ENCODE data around the gene SLC5A2.
"Not testable (repeated sequence)": the region's sequence is repeated elsewhere in the genome, so short reads cannot be mapped to it uniquely, and the experiment has no call there.

SLC5A2 gene

DNA sequence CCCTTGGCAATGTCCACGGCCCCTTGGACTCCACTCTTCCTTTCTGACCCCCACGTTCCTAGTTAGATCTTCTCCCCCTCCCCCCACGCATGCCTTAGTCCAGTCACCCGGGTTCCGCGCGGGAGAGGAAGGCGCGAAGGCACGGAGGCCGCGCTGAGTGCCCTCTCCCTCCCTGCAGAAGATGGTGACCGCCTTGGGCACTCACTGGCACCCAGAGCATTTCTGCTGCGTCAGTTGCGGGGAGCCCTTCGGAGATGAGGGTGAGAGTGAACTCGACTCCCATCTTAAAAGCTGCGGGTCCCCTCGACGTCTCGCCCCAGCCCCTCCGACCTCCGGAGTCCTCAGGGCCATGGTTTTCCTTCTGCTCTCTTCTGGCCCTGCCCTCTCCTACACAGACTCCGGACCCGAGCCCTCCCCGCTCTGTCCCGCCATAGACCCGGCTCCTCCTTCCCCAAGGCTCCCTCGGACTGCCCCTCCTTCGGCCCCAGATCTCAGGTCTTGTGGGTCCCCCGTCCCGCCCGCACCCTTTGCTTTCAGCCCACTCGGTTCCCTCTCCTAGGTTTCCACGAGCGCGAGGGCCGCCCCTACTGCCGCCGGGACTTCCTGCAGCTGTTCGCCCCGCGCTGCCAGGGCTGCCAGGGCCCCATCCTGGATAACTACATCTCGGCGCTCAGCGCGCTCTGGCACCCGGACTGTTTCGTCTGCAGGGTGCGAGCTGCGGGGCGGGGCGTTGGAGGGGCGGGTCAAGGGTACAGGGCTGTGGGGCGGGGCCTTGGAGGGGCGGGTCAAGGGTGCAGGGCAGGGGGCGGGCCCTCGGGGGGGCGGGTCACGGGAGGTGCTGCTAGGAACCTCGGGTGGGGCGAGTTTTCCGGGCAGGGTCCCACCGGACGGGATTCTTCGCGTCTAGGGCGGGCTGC is 6.4 kb upstream of the SLC5A2 start:
- ChIA-PET POLR2A (interaction anchor here (0.7 to 2.0 kb wide), 2 partner anchors 17 to 18 kb away, joined by 4 read pairs; partner anchors contain the start of gene ARMC5), CTCF (interaction anchor here (0.9 to 2.7 kb wide), 4 partner anchors 13 to 220 kb away, joined by 3 to 28 read pairs (median 4); partner anchors contain the start of gene ARMC5)
- Histone ChIP-seq H3K27ac (ENCODE audit: insufficient read depth in 1 of 2, low read depth in 1 of 2, low read length in 2 of 2, poor library complexity in 1 of 2, severe bottlenecking in 2 of 2) (peak overlapping the region in 1 of 2 experiments; percentile 49), H3K4me1 (ENCODE audit: control extremely low read depth in 1 of 4, control insufficient read depth in 4 of 4, insufficient read depth in 4 of 4, low read length in 3 of 4) (peaks cover under 1 to 47% (median 39%) of the 10 kb centered on the region in 4 experiments), H3K9me3 (ENCODE audit: control extremely low read depth in 1 of 5, control insufficient read depth in 4 of 5, insufficient read depth in 2 of 5, low read depth in 1 of 5, low read length in 4 of 5) (no peaks in the 10 kb centered on the region), H3K27me3 (replicated peaks in 2 of 5; ENCODE audit: control insufficient read depth in 4 of 5, insufficient read depth in 5 of 5, low read length in 4 of 5) (no peaks in the 10 kb centered on the region), H3K4me3 (ENCODE audit: control insufficient read depth in 1 of 7, extremely low read depth in 1 of 7, insufficient read depth in 4 of 7, low read depth in 2 of 7, low read length in 6 of 7) (peak overlapping the region; percentile 40 to 81 (median 67)), H3K36me3 (ENCODE audit: control insufficient read depth in 4 of 4, insufficient read depth in 4 of 4, low read length in 3 of 4) (peaks cover 0 to 12% (median 0%) of the 10 kb centered on the region in 4 experiments)
- peak; percentile 78 to 87 (median 84) for DNase-seq
- 12% methylated on average over 58 of the region's 68 CpGs for WGBS (ENCODE audit: insufficient coverage)

DNA sequence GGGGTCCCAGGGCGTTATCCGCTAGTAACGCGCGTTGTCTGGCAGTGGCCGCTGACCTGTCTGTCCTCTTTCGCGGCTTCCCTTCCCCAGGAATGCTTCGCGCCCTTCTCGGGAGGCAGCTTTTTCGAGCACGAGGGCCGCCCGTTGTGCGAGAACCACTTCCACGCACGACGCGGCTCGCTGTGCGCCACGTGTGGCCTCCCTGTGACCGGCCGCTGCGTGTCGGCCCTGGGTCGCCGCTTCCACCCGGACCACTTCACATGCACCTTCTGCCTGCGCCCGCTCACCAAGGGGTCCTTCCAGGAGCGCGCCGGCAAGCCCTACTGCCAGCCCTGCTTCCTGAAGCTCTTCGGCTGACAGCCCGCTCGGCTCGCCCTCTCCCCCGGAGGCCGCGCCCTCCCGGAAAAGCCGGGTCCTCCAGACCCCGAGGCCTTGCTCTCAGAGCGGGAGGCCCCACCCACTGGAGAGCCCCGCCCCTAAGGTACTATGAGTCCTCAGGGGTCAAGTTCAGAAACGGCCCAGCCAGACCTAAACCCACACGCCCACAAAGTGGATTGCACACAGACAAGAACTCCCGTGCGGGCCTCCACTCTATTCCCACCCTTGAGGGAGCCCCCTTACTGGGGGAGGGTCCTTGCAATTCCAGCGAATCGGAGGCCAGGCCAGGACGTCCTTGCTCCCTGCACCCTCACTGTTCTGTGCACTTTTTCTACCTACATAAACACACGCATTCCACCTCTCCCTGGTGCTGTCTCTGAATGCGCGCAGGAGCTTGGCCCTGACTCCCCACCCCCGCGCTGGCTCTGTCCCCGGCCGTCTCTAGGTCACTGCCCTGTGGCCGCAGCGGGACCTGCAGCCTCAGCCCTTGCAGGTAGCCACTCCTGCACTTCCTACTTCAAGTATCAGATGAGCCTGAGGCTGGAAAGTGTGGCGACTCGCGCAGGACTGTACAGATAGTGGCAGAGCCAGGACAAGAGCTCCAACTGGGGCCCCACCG is 5.4 kb upstream of the SLC5A2 start:
- WGBS (ENCODE audit: insufficient coverage) = 20% methylated on average over 60 of the region's 67 CpGs
- DNase-seq = peak; percentile 58 to 71 (median 66)
- no peaks in the 10 kb centered on the region for H3K9me3 ChIP-seq (ENCODE audit: control extremely low read depth in 1 of 5, control insufficient read depth in 4 of 5, insufficient read depth in 2 of 5, low read depth in 1 of 5, low read length in 4 of 5)
- peak overlapping the region; percentile 39 to 81 (median 57) for H3K4me3 ChIP-seq (ENCODE audit: control insufficient read depth in 1 of 7, extremely low read depth in 1 of 7, insufficient read depth in 4 of 7, low read depth in 2 of 7, low read length in 6 of 7)
- POLR2A ChIA-PET = interaction anchor here (0.7 to 2.0 kb wide), 2 partner anchors 18 to 19 kb away, joined by 4 read pairs; partner anchors contain the start of gene ARMC5
- peaks cover 0 to 12% (median 0%) of the 10 kb centered on the region in 4 experiments for H3K36me3 ChIP-seq (ENCODE audit: control insufficient read depth in 4 of 4, insufficient read depth in 4 of 4, low read length in 3 of 4)
- H3K27ac ChIP-seq (ENCODE audit: insufficient read depth in 1 of 2, low read depth in 1 of 2, low read length in 2 of 2, poor library complexity in 1 of 2, severe bottlenecking in 2 of 2) = peak overlapping the region in 1 of 2 experiments; percentile 25
- no peaks in the 10 kb centered on the region for H3K27me3 ChIP-seq (replicated peaks in 2 of 5; ENCODE audit: control insufficient read depth in 4 of 5, insufficient read depth in 5 of 5, low read length in 4 of 5)
- CTCF ChIA-PET = interaction anchor here (0.8 to 1.4 kb wide), 5 partner anchors 14 to 277 kb away, joined by 3 to 7 read pairs (median 3); no protein-coding TSS in a partner anchor
- H3K4me1 ChIP-seq (ENCODE audit: control extremely low read depth in 1 of 4, control insufficient read depth in 4 of 4, insufficient read depth in 4 of 4, low read length in 3 of 4) = peaks cover 0 to 40% (median 31%) of the 10 kb centered on the region in 4 experiments

DNA sequence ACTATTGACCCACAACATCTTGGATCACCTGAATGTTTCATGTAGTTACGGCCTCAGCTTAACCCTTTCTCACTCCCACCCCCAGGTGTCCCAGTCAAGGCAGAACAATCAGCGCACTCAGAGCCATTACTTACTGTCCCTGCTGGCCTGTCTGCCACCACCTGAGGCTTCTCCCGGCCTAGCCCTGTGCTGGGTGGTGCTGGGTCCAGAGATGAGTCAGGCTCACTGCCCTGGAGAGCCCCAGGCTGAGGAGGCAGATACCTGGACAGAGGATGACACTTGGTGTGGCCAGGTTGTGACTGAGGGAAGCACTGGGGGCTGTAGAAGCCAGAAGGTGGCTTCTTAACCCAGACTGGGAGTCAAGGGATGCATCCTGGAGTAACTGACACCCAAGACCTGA is 4.0 kb upstream of the SLC5A2 start:
- Histone ChIP-seq H3K4me3 (ENCODE audit: control insufficient read depth in 1 of 7, extremely low read depth in 1 of 7, insufficient read depth in 4 of 7, low read depth in 2 of 7, low read length in 6 of 7) (no peak overlapping the region), H3K27ac (ENCODE audit: insufficient read depth in 1 of 2, low read depth in 1 of 2, low read length in 2 of 2, poor library complexity in 1 of 2, severe bottlenecking in 2 of 2) (no peak overlapping the region), H3K4me1 (ENCODE audit: control extremely low read depth in 1 of 4, control insufficient read depth in 4 of 4, insufficient read depth in 4 of 4, low read length in 3 of 4) (peaks cover 0 to 34% (median 30%) of the 10 kb centered on the region in 4 experiments), H3K27me3 (replicated peaks in 2 of 5; ENCODE audit: control insufficient read depth in 4 of 5, insufficient read depth in 5 of 5, low read length in 4 of 5) (no peaks in the 10 kb centered on the region), H3K9me3 (ENCODE audit: control extremely low read depth in 1 of 5, control insufficient read depth in 4 of 5, insufficient read depth in 2 of 5, low read depth in 1 of 5, low read length in 4 of 5) (no peaks in the 10 kb centered on the region), H3K36me3 (ENCODE audit: control insufficient read depth in 4 of 4, insufficient read depth in 4 of 4, low read length in 3 of 4) (peaks cover 0 to 10% (median 0%) of the 10 kb centered on the region in 4 experiments)
- 100% methylated on average over 2 of the region's 3 CpGs for WGBS (ENCODE audit: insufficient coverage)
- CTCF ChIA-PET = interaction anchor here (1.0 to 1.3 kb wide), 2 partner anchors 18 to 278 kb away, joined by 3 to 7 read pairs; no protein-coding TSS in a partner anchor
- no peak for DNase-seq
- POLR2A ChIA-PET = interaction anchor here (0.6 kb wide), 2 partner anchors 228 to 969 kb away, joined by 3 to 4 read pairs; no protein-coding TSS in a partner anchor

DNA sequence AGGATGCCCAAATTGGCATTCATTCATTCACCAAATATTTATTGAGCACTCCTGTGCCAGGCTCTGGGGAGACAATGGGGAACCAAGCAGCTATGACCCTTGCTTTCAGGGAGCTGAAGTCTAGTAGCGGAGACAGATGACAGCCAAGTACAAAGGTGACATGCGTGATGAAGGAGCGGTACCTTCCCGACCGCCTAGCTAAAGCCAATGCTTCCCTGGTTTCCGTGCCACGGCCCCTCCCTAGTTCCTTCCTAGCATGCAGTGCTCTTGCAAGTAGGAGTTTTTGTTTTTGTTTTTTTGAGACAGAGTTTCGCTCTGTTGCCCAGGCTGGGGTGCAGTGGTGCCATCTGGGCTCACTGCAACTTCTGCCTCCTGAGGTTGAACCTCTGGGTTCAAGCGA is 3.2 kb upstream of the SLC5A2 start:
- POLR2A ChIA-PET = no interaction called here
- H3K9me3 ChIP-seq (ENCODE audit: control extremely low read depth in 1 of 5, control insufficient read depth in 4 of 5, insufficient read depth in 2 of 5, low read depth in 1 of 5, low read length in 4 of 5) = no peaks in the 10 kb centered on the region
- WGBS (ENCODE audit: insufficient coverage) = 98% methylated on average over 8 of the region's 9 CpGs
- CTCF ChIA-PET = interaction anchor here (0.6 to 1.3 kb wide), 2 partner anchors 218 to 534 kb away, joined by 3 to 4 read pairs; no protein-coding TSS in a partner anchor
- H3K27me3 ChIP-seq (replicated peaks in 2 of 5; ENCODE audit: control insufficient read depth in 4 of 5, insufficient read depth in 5 of 5, low read length in 4 of 5) = no peaks in the 10 kb centered on the region
- no peak overlapping the region for H3K27ac ChIP-seq (ENCODE audit: insufficient read depth in 1 of 2, low read depth in 1 of 2, low read length in 2 of 2, poor library complexity in 1 of 2, severe bottlenecking in 2 of 2)
- H3K36me3 ChIP-seq (ENCODE audit: control insufficient read depth in 4 of 4, insufficient read depth in 4 of 4, low read length in 3 of 4) = peaks cover 0 to 2% (median 0%) of the 10 kb centered on the region in 4 experiments
- no peak for DNase-seq
- H3K4me3 ChIP-seq (ENCODE audit: control insufficient read depth in 1 of 7, extremely low read depth in 1 of 7, insufficient read depth in 4 of 7, low read depth in 2 of 7, low read length in 6 of 7) = no peak overlapping the region
- H3K4me1 ChIP-seq (ENCODE audit: control extremely low read depth in 1 of 4, control insufficient read depth in 4 of 4, insufficient read depth in 4 of 4, low read length in 3 of 4) = peaks cover 0 to 34% (median 31%) of the 10 kb centered on the region in 4 experiments

DNA sequence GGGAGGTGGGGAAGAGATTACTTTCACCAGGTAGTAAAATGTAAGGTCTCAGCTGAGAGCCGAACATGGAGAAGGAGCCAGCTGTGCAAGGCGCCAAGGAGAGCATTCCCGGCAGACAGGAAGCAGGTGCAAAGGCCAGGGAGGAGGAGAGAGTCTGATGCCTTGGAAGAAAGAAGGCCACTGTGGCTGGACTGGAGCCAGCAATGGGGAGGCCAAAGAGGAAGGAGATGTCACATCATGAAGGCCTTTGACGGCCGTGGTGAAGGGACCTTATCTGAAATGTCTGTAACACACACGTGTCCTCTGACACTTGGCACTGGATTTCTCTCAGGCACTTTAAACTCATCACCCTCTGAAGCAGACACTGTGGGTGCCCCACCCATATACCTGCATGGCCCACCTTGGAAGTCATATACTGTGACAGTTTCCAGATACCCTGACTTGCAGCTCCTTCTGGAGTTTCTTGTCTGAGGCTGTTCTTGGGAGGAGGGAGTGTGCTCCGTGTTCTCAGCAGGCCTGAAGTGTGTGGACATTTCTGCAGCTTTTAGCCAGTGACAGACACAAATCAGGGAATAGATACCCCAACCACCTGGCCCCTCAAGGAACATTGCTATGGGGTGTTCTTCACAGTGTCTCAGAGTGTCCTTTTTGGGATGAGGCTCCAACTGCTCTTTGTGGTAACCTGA is 1.9 kb upstream of the SLC5A2 start:
- peak in 2 of 3 donors; percentile 34 to 42 for DNase-seq
- POLR2A ChIA-PET = no interaction called here
- H3K27me3 ChIP-seq (replicated peaks in 2 of 5; ENCODE audit: control insufficient read depth in 4 of 5, insufficient read depth in 5 of 5, low read length in 4 of 5) = no peaks in the 10 kb centered on the region
- CTCF ChIA-PET = interaction anchor here (1.2 to 2.9 kb wide), 3 partner anchors 21 to 217 kb away, joined by 4 to 7 read pairs (median 4); no protein-coding TSS in a partner anchor
- no peaks in the 10 kb centered on the region for H3K36me3 ChIP-seq (ENCODE audit: control insufficient read depth in 4 of 4, insufficient read depth in 4 of 4, low read length in 3 of 4)
- H3K9me3 ChIP-seq (ENCODE audit: control extremely low read depth in 1 of 5, control insufficient read depth in 4 of 5, insufficient read depth in 2 of 5, low read depth in 1 of 5, low read length in 4 of 5) = no peaks in the 10 kb centered on the region
- H3K4me3 ChIP-seq (ENCODE audit: control insufficient read depth in 1 of 7, extremely low read depth in 1 of 7, insufficient read depth in 4 of 7, low read depth in 2 of 7, low read length in 6 of 7) = no peak overlapping the region
- H3K4me1 ChIP-seq (ENCODE audit: control extremely low read depth in 1 of 4, control insufficient read depth in 4 of 4, insufficient read depth in 4 of 4, low read length in 3 of 4) = peaks cover 0 to 33% (median 28%) of the 10 kb centered on the region in 4 experiments
- 25% methylated on average over 7 of the region's 7 CpGs for WGBS (ENCODE audit: insufficient coverage)
- H3K27ac ChIP-seq (ENCODE audit: insufficient read depth in 1 of 2, low read depth in 1 of 2, low read length in 2 of 2, poor library complexity in 1 of 2, severe bottlenecking in 2 of 2) = no peak overlapping the region

DNA sequence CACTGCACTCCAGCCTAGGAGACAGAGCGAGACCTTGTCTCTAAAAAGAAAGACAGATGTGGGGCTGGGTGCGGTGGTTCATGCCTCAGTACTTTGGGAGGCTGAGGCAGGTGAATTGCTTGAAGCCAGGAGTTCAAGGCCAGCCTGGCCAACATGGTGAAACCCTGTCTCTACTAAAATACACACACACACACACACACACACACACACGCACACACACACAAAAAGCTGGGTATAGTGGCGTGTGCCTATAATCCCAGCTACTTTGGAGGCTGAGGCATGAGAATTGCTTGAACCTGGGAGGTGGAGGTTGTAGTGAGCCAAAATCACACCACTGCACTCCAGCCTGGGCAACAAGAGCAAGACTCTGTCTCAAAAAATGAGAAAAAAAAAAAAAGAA is 1.1 kb downstream of the SLC5A2 start:
- DNase-seq; POLR2A ChIA-PET; H3K27ac ChIP-seq (ENCODE audit: insufficient read depth in 1 of 2, low read depth in 1 of 2, low read length in 2 of 2, poor library complexity in 1 of 2, severe bottlenecking in 2 of 2); CTCF ChIA-PET; H3K36me3 ChIP-seq (ENCODE audit: control insufficient read depth in 4 of 4, insufficient read depth in 4 of 4, low read length in 3 of 4); H3K9me3 ChIP-seq (ENCODE audit: control extremely low read depth in 1 of 5, control insufficient read depth in 4 of 5, insufficient read depth in 2 of 5, low read depth in 1 of 5, low read length in 4 of 5); H3K27me3 ChIP-seq (replicated peaks in 2 of 5; ENCODE audit: control insufficient read depth in 4 of 5, insufficient read depth in 5 of 5, low read length in 4 of 5); H3K4me3 ChIP-seq (ENCODE audit: control insufficient read depth in 1 of 7, extremely low read depth in 1 of 7, insufficient read depth in 4 of 7, low read depth in 2 of 7, low read length in 6 of 7): not testable (repeated sequence)
- WGBS (ENCODE audit: insufficient coverage) = 100% methylated on average over 2 of the region's 4 CpGs
- peaks cover 0 to 32% (median 31%) of the 10 kb centered on the region in 4 experiments for H3K4me1 ChIP-seq (ENCODE audit: control extremely low read depth in 1 of 4, control insufficient read depth in 4 of 4, insufficient read depth in 4 of 4, low read length in 3 of 4)
